ENCODE measurements around the gene DDX60. TPM values are rescaled to one million over a fixed set of nuclear protein-coding genes. Genes with fewer than 3 reads are reported as not detected.

DDX60 gene
- total RNA-seq, 4 donors from 2014 or later, result 6.0 to 13.3 (median 9.8) TPM

DNA sequence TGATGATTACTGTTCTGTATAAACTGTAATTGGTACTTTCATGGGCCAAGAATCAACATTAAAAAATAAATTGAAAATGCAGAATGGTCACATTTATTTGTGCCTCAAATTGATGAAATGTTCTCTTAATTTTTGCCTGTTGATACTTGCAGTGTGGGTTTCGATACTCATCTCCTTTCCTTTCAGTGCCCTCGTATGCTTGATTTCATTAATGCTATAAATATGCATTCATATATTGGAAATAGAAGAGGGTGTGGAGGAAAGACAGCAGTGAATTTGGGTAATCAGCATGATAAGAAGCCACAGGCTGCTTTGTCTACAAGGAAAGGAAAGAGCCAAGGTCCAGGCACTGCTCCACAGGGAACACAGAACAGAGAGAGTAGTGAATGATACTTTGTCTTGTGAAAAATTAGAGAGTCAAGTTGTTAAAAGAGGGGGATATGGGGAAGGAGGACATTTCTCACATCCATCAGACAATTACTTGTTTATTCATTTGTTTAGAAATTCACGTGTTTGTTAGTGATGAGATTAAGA lies 1.0 kb upstream of the DDX60 start:
- peaks cover 7 to 25% (median 18%) of the 10 kb centered on the region in 4 donors for H3K4me1 ChIP-seq
- no peaks in the 10 kb centered on the region for H3K27me3 ChIP-seq
- TF ChIP-seq EP300 (IDR thresholded peaks at IDR 0.05) (no peak), POLR2AphosphoS5 (IDR thresholded peaks at IDR 0.05) (no peak), POLR2A (IDR thresholded peaks at IDR 0.05; ENCODE audit: low read depth) (no peak)
- TF ChIP-seq, protein P1, sequence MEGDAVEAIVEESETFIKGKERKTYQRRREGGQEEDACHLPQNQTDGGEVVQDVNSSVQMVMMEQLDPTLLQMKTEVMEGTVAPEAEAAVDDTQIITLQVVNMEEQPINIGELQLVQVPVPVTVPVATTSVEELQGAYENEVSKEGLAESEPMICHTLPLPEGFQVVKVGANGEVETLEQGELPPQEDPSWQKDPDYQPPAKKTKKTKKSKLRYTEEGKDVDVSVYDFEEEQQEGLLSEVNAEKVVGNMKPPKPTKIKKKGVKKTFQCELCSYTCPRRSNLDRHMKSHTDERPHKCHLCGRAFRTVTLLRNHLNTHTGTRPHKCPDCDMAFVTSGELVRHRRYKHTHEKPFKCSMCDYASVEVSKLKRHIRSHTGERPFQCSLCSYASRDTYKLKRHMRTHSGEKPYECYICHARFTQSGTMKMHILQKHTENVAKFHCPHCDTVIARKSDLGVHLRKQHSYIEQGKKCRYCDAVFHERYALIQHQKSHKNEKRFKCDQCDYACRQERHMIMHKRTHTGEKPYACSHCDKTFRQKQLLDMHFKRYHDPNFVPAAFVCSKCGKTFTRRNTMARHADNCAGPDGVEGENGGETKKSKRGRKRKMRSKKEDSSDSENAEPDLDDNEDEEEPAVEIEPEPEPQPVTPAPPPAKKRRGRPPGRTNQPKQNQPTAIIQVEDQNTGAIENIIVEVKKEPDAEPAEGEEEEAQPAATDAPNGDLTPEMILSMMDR (IDR thresholded peaks at IDR 0.05), result no peak
- intact Hi-C loops (cut with DNase I), result loop anchor here (10.0 kb wide), 1 partner anchor 165 kb away; the partner anchor contains the start of gene DDX60L
- peak overlapping the region; percentile 5 to 93 (median 90) for H3K27ac ChIP-seq (replicated peaks in 1 of 4)
- peaks cover 0 to 3% (median 0%) of the 10 kb centered on the region in 4 donors for H3K36me3 ChIP-seq
- H3K4me3 ChIP-seq, result peak overlapping the region; percentile 68 to 90 (median 77)
- no peak for DNase-seq (ENCODE audit: extremely low spot score)
- no peaks in the 10 kb centered on the region for H3K9me3 ChIP-seq
- WGBS, result 69% methylated on average over 3 of the region's 3 CpGs

DNA sequence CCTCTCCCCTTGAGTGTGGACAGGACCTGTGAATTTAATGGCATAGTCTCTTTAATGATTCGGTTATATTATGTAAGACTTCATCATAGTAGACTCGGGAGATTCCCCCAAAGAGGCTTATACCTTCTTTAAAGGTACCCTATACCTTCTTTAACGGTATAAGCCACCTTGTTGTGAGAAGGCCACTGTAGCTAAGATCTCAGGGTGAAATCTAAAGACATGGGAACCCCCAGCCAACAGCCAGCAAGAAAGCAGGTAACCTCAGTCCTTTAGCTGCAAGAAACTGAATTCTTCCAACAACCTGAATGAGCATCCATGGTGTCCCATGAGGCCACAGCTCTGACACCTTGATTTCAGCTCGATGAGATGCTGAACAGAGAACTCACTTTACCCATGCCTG lies 931 bp downstream of the DDX60 start:
- intact Hi-C loops (cut with DNase I), result no loop called here
- WGBS, result 82% methylated on average over 4 of the region's 4 CpGs
- peaks cover 7 to 25% (median 18%) of the 10 kb centered on the region in 4 donors for H3K4me1 ChIP-seq

DNA sequence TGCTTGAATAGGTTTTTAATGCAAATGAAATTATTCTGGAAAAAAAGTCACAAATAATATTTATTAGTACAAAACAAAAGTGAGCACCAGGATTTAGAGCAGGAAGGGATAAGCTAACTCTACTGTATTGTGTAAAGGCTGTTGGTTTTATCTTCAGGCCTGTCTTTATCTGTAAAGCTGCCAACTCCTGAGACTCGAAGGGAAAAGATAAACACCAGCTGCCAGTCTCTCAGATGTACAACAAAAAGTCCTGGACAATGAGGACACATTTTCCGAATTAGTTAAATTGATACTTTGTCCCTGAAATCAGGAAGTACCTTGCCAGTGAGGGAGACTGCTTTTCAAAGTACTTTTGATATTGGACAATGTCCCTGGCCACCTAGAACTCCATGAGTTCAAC lies 8.8 kb downstream of the DDX60 start:
- 42% methylated on average over 2 of the region's 2 CpGs for WGBS

More for the DNA sequence above, 931 bp downstream of the DDX60 start:
- Histone ChIP-seq H3K27ac (replicated peaks in 1 of 4) (peak overlapping the region; percentile 89 to 93 (median 90)), H3K27me3 (no peaks in the 10 kb centered on the region), H3K4me3 (peak overlapping the region; percentile 68 to 90 (median 77)), H3K9me3 (no peaks in the 10 kb centered on the region), H3K36me3 (no peaks in the 10 kb centered on the region)
- TF ChIP-seq EP300 (IDR thresholded peaks at IDR 0.05) (no peak), POLR2AphosphoS5 (IDR thresholded peaks at IDR 0.05) (no peak), POLR2A (IDR thresholded peaks at IDR 0.05; ENCODE audit: low read depth) (no peak)
- TF ChIP-seq, protein P1 (IDR thresholded peaks at IDR 0.05), result no peak
- DNase-seq (ENCODE audit: extremely low spot score), result no peak

DNA sequence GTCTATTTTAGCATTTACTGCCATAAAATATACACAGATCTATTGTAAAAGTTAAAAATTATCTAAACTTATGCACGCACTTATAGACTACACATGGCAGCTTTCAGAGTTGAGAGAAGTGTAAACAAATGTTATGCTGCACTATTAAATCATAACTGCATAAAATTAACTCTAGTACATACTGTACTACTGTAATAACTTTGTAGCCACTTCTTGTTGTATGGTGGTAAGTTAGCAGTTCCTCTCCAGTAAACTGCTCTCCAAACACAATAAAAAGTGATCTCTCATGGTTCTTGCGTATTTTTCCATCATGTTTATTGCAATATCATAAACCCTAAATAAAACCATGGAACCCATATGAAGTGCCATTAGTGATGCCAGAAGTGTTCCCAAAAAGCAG lies 9.6 kb downstream of the DDX60 start:
- Histone ChIP-seq H3K36me3 (peaks cover 3 to 47% (median 10%) of the 10 kb centered on the region in 4 donors), H3K4me3 (no peak overlapping the region), H3K4me1 (peaks cover 0 to 5% (median 2%) of the 10 kb centered on the region in 4 donors), H3K9me3 (no peaks in the 10 kb centered on the region), H3K27me3 (no peaks in the 10 kb centered on the region), H3K27ac (replicated peaks in 1 of 4) (no peak overlapping the region)
- 100% methylated on average over 2 of the region's 2 CpGs for WGBS
- intact Hi-C loops (cut with DNase I), result no loop called here
- no peak for TF ChIP-seq POLR2A (IDR thresholded peaks at IDR 0.05; ENCODE audit: low read depth)
- TF ChIP-seq, protein P1 (IDR thresholded peaks at IDR 0.05), result no peak
- no peak for TF ChIP-seq EP300 (IDR thresholded peaks at IDR 0.05)
- TF ChIP-seq POLR2AphosphoS5 (IDR thresholded peaks at IDR 0.05), result no peak
- no peak for DNase-seq (ENCODE audit: extremely low spot score)

More for the DNA sequence above, 8.8 kb downstream of the DDX60 start:
- TF ChIP-seq, protein P1 (IDR thresholded peaks at IDR 0.05), result no peak
- TF ChIP-seq POLR2AphosphoS5 (IDR thresholded peaks at IDR 0.05), result no peak
- H3K9me3 ChIP-seq, result no peaks in the 10 kb centered on the region
- no peak for DNase-seq (ENCODE audit: extremely low spot score)
- H3K4me1 ChIP-seq, result peaks cover 0 to 5% (median 2%) of the 10 kb centered on the region in 4 donors
- no peaks in the 10 kb centered on the region for H3K27me3 ChIP-seq
- no peak overlapping the region for H3K4me3 ChIP-seq
- peaks cover 3 to 40% (median 9%) of the 10 kb centered on the region in 4 donors for H3K36me3 ChIP-seq
- intact Hi-C loops (cut with DNase I), result no loop called here
- H3K27ac ChIP-seq (replicated peaks in 1 of 4), result no peak overlapping the region

DNA sequence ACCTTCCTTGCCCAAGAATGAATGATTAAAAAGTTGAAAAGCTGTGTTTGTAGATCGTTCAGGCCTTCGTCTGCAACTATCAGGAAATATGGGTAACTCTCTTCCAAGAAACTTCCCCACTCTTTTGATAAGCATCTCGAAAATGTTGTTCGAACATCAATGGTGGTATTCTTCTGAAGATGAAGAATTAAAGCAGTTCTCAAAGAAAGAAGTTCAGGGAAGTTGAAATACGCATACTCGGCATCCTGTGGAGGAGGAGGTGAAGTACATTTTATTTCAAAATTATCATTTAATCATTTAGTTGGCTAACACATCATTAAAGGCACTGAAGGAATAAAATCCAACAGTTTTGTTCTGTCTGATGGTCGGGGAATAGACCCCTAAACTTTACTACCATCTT lies 12.1 kb downstream of the DDX60 start:
- Histone ChIP-seq H3K9me3 (no peaks in the 10 kb centered on the region), H3K4me3 (no peak overlapping the region), H3K27me3 (no peaks in the 10 kb centered on the region), H3K36me3 (peaks cover 3 to 62% (median 16%) of the 10 kb centered on the region in 4 donors), H3K4me1 (peaks cover 0 to 5% (median 2%) of the 10 kb centered on the region in 4 donors), H3K27ac (replicated peaks in 1 of 4) (no peak overlapping the region)
- TF ChIP-seq, protein P1 (IDR thresholded peaks at IDR 0.05), result no peak
- TF ChIP-seq POLR2AphosphoS5 (IDR thresholded peaks at IDR 0.05) (no peak), POLR2A (IDR thresholded peaks at IDR 0.05; ENCODE audit: low read depth) (no peak), EP300 (IDR thresholded peaks at IDR 0.05) (no peak)
- DNase-seq (ENCODE audit: extremely low spot score), result no peak
- WGBS, result 93% methylated on average over 7 of the region's 7 CpGs
- intact Hi-C loops (cut with DNase I), result no loop called here
